NCI-H2107 treated with DMSO at 0.1 percent for 48 hours (cell line): ENCODE results near the gene PSMB10.
"Not testable (repeated sequence)": the region's sequence is repeated elsewhere in the genome, so short reads cannot be mapped to it uniquely, and the experiment has no call there.

ENCODE experiments used
- DNase-seq: peaks from one replicate; lab custom pipeline; 2025; ENCODE audit not compliant: unreplicated experiment; lab: John Stamatoyannopoulos, UW

The PSMB10 gene

DNA sequence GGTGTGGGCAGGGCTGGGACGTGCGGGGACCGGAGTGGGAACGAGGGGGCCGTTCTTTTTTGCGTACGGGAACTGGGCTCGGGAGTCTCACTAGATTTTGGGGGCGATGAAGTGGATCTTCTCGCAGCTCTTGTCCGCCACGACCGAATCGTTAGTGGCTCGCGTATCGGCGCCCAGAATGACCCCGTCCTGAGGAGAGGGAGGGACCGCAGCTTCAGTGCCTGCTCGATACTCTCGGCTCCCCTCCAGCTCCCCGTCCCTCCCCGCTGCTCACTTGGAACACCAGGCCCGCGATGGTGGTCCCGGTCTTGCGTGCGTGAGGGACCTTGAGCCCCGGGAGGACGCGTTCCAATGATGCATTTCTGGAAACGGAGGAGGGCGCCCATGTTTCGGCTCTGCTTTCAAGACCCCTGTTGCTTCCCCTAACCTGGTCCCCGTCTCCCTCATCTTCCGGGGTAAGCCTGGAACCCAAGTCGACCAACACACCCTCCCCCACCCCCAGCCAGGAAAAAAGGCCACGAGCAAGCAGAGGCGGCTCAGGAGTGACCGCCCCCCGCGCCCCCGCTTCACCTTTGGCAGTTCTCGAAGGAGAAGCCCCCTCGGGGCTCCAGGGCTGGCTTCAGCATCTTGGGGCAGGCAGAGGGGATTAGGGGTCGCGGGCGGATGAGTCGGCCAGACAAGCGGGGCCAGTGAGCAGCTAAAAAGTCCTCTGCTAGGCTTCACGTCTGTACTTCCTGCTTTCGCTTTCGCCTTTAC, at the start of gene PSMB10:
Gene PSMB10, minus strand, starts transcription at position 727 of the 756 bp plus-strand sequence. Its CDS starts 101 bp downstream, at position 626.
- no peak for DNase-seq

DNA sequence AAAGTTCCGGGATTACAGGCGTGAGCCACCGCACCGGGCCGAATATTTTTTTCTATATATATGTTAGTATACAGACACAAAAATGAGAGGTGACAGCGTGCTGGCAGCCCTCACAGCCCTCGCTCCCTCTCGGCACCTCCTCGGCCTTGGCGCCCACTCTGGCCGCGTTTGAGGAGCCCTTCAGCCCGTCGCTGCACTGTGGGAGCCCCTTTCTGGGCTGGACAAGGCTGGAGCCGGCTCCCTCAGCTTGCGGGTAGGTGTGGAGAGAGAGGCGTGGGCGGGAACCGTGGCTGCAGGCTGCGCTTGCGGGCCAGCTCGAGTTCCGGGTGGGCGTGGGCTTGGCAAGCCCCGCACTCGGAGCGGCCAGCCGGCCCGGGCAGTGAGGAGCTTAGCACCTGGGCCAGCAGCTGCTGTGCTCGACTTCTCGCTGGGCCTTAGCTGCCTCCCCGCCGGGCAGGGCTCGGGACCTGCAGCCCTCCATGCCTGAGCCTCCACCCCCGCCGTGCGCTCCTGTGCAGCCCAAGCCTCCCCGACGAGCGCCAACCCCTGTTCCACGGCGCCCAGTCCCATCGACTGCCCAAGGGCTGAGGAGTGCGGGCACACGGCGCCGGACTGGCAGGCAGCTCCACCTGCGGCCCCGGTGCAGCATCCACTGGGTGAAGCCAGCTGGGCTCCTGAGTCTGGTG, 45.5 kb upstream of the PSMB10 start:
- DNase-seq, result no peak

- DNase-seq, result no peak
Measured at GRCh38 chr16:67979955-67980678, 43.5 kb upstream of the PSMB10 start, which contains the start of gene DPEP3. Gene DPEP3, minus strand, starts transcription at chr16:67980499. Its CDS starts 119 bp downstream, at chr16:67980380.

DNA sequence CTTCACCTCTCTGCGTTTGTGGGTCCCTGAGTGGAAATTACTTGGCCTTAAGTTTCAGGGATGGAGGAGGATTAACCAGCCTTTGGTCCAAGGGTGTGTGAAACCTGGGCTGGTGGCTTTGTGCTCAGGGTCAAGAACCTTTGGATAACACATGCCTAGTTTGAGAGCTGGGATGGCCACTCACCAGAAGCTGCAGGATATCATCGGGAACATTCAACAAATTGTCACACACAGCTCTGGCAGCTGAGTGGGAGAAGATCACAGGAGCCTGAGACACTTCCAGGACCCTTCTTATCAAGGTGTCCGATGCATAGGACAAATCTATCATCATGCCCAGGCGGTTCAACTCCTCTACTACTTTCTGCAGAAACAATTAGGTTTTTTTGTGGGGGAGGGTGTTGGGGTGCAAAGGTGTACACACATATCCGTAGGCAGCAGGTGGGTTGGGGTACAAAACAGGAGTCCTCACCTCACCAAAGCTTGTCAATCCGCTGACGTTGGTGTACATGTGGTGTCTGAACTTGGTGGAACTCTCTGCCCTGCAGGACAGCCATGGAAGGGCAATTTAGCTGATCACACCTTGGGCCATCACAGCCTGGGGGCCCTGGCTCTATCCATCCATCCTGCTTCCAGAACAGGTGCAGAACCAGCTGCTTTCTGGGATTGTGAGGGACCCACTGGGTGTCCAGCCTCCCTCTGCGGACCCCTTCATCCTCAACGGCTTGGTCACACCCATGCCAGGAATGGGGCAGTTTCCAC, 41.0 kb upstream of the PSMB10 start:
- no peak for DNase-seq

GRCh38 chr16:67977005-67977404, 40.4 kb upstream of the PSMB10 start:
- DNase-seq, result no peak

GRCh38 chr16:67976205-67976604, 39.6 kb upstream of the PSMB10 start:
- no peak for DNase-seq

- no peak for DNase-seq
Measured at GRCh38 chr16:67975321-67976105, 38.9 kb upstream of the PSMB10 start.

DNA sequence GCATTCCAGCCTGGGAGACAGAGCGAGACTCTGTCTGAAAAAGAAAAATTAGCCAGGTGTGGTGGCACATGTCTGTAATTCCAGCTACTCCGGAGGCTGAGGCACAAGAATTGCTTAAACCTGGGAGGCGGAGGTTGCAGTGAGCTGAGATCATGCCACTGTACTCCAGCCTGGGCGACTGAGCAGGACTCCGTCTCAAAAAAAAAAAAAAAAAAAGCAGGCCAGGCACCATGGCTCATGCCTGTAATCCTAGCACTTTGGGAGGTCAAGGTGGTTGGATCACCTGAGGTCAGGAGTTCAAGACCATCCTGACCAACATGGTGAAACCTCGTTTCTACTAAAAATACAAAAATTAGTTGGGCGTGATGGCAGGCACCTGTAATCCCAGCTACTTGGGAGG, 35.6 kb upstream of the PSMB10 start:
- DNase-seq, result not testable (repeated sequence)

GRCh38 chr16:67971111-67971510, 34.5 kb upstream of the PSMB10 start:
- DNase-seq, result no peak

GRCh38 chr16:67969254-67970039, 32.8 kb upstream of the PSMB10 start:
- no peak for DNase-seq

GRCh38 chr16:67968400-67969253, 32.0 kb upstream of the PSMB10 start, which contains the start of gene SLC12A4:
Gene SLC12A4, minus strand, starts transcription at chr16:67968637. Its CDS starts 84 bp downstream, at chr16:67968553.
- DNase-seq, result no peak

DNA sequence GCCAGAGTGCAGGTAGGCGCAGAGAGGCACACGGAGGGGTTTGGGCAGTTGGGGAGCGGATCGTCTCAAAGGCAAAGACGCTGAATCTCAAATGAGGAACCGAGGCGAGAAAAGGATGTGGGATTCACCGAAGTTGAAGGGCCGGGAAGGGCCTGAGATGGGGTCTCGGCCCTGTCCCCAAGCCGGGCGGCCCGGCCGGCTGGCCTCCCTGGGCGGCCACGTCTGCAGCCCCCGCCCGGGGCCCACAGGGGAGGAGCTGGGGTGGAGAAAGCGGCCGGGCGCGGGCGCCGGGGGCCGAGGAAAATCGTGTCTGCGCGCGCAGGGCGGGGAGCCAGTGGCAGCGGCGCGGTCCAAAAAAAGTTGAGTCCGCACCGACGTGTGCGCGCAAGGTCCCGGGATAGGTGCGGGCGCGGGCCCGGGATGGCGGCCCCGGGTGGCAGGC, 31.3 kb upstream of the PSMB10 start:
- no peak for DNase-seq

- no peak for DNase-seq
Measured at GRCh38 chr16:67967183-67967957, 30.7 kb upstream of the PSMB10 start.

DNA sequence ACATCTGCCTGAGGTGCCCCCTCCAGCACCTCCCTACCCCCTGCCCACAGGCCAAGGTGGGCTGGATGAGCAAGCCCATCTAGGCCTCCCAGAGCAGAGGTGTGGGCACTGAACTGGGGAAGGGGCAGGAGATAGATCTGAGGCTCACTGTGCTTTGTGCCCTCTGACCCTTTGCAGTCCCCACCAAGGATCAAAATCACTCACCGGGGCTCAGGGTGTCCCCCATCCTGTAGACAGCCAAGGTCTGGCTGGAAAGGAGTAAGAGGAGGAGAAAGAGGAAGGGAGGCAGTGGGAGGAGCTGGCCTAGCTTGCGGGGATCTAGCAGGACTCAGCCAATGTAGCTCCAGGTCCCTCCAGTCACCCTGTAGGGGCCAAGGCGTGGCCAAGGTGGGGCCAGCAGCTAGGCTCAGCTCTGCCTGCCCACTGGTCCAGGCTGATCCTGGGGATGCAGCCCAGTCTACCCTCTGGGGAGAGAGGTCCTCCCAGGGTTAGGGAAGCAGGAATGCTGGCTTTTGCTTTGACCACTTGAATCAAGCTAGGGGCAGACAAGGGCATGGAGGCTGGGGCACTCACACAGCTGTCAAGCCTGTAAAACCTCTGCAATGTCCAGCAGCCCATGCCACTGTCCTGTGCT, 30.0 kb upstream of the PSMB10 start:
- no peak for DNase-seq

DNA sequence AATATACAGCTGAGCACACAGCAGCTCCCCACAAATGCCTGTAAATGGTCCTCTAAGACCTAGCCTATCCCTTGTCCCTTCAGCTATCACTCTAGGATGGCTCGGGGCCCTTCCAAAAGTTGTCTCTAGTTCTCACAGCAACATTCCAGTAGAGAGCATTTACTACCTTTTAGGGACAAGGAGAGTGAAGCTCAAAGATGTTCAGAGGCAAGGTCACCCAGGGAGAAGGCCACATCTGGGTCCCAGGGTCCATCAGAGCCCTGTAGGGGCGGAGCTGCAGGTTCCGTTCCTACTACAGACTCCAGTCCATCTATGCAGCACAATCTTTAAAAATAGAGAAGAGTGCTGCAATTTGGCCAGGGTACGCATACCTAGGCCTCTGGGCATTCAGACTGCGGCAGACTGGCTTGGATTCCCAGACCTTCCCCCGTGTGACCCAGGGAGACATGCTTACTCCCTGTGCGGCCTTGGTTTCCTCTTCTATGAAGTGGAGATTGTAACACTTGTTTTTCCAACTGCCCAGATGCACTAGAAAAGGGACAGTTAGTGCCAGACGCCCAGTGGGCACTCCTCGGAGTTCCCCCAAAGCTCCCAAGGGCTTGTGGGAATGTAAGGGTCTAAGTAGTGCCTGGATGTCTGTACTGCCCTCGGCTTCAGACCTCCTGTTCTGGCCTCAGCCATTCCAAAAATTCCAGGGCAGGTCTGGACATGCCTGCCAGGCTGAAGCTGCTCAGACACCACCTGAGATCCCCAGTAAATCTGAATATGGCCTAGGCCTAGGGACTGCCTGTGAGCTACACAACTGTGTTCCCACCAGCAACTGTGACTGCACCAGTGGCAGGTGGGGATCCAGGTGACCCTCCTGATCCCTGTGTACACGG, 29.3 kb upstream of the PSMB10 start:
- DNase-seq, result no peak

GRCh38 chr16:67964477-67965131, 28.0 kb upstream of the PSMB10 start:
- no peak for DNase-seq
